HG02973 (cell line): ENCODE results near the gene GPATCH11.

Experiments
- ATAC-seq: cut with Tn5 transposase; IDR thresholded peaks from one replicate; pipeline ENCODE4 v1.9.1; 2021; ENCODE audit warnings: moderate library complexity; ENCODE audit not compliant: unreplicated experiment

The GPATCH11 gene

GRCh38 chr2:37083873-37084794 lies at the start of gene GPATCH11, which contains the start of gene HEATR5B:
Gene GPATCH11 (plus strand): TSS chr2:37084518. CDS start chr2:37088382, 3,864 bp downstream.
Gene HEATR5B (minus strand): TSS chr2:37084372. CDS start chr2:37083414, 958 bp downstream.
- peak; percentile 74 for ATAC-seq

GRCh38 chr2:37037771-37038170 lies 46.5 kb upstream of the GPATCH11 start:
- no peak for ATAC-seq

- no peak for ATAC-seq
Measured at GRCh38 chr2:37039580-37039979, 44.7 kb upstream of the GPATCH11 start.

- ATAC-seq = no peak
Measured at GRCh38 chr2:37052600-37053332, 31.6 kb upstream of the GPATCH11 start.

DNA sequence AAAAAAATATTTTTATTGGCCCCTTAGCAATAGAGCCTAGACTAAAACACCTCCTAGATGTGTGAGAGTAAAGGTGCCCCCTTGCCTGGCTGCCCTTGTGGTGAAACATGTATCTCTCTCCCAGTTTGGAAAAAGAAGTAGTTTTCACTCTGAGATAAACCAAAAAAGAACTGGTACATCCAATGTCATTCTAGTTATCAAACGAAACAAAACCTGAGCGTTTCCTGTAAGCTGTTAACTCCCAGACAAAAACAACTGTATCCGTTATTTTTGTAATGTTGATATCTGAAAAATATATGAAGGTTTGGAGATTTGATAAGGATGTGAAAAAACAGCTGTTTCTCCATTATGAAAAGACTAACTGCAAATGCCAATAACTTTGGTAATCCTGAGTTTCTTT lies 24.5 kb upstream of the GPATCH11 start:
- no peak for ATAC-seq

- no peak for ATAC-seq
Measured at GRCh38 chr2:37060446-37060845, 23.9 kb upstream of the GPATCH11 start.

GRCh38 chr2:37061013-37061711 lies 23.2 kb upstream of the GPATCH11 start:
- no peak for ATAC-seq

DNA sequence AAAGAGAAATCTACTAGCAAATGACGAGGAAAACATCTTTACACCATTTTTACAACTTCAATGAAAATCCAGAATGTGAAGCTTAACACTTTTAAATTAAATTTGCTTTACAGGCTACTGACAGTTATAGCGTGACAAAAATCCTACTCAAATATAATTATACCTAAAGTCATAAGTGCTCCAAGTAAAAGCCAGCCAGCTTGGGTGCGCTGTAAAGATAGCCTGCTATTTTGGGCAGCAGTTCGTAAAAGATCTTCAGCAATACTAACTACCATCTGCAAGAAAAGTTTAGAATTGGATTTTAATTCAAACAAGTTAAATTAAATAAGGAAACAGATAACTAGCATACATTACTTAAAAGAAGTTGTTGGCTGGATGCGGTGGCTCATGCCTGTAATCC lies 22.5 kb upstream of the GPATCH11 start:
- ATAC-seq = no peak

- ATAC-seq = no peak
Measured at GRCh38 chr2:37068686-37069085, 15.6 kb upstream of the GPATCH11 start.

DNA sequence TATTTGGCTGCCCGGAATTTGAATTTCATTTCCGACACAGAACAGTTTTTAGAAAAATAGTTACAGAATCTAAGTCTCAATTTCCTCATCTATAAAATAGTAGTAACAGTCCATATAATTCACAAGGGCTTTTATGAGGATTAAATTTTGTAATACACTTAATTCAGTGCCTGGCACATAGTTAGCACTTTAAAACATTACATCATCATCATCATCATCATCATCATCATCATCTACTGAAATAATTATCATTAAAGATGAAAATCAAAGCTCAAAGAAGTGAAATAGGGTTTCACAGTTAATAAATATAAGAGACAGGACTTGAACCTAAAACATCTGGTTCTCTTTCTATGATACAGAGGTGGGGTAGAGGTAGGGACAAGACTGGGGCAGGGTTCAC lies 13.4 kb upstream of the GPATCH11 start:
- ATAC-seq = no peak

- ATAC-seq = no peak
Measured at GRCh38 chr2:37080266-37080665, 4.1 kb upstream of the GPATCH11 start.

GRCh38 chr2:37080689-37081088 lies 3.6 kb upstream of the GPATCH11 start:
- no peak for ATAC-seq

- no peak for ATAC-seq
Measured at GRCh38 chr2:37084797-37085196, 479 bp downstream of the GPATCH11 start.

GRCh38 chr2:37085731-37086147 lies 1.4 kb downstream of the GPATCH11 start:
- no peak for ATAC-seq

DNA sequence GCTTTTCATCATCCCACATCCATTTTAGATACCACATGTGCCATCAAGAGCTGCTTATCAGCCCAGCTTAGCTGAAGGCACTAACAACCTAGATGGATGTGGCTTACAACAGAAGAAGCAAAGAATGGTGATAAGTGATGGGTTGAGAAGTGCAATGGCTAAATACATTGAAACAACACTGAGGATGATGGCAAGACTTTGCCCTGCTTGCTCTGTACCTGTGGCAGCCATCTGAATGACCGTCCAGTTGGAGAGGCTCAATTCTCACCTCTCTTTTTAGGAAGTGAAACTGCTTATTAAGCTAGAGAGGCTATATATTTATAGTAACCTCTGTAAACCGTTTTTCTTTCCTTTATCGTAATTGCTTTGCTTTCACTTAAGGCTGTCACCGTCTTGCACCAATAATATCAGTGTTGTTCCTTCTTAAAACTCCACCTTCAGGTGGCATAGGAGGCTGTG lies 5.7 kb downstream of the GPATCH11 start:
- ATAC-seq = peak; percentile 85

DNA sequence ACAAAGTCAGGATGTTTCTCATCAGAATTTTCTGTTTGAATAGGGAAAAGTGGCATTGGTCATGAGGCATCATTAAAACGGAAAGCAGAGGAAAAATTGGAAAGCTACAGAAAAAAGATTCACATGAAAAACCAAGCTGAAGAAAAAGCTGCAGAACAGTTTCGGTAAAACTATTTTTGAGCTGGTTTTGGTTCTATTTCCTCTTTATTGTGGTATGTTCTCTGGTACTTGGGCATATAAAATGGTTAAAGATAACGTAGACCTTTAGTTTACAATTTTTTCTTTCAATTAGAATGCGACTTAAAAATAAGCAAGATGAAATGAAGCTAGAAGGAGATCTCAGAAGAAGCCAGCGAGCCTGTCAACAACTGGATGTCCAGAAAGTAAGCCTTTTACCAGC lies 7.6 kb downstream of the GPATCH11 start:
- peak; percentile 48 for ATAC-seq

GRCh38 chr2:37096568-37096967 lies 12.2 kb downstream of the GPATCH11 start:
- no peak for ATAC-seq

GRCh38 chr2:37098416-37099118 lies 14.2 kb downstream of the GPATCH11 start:
- no peak for ATAC-seq

DNA sequence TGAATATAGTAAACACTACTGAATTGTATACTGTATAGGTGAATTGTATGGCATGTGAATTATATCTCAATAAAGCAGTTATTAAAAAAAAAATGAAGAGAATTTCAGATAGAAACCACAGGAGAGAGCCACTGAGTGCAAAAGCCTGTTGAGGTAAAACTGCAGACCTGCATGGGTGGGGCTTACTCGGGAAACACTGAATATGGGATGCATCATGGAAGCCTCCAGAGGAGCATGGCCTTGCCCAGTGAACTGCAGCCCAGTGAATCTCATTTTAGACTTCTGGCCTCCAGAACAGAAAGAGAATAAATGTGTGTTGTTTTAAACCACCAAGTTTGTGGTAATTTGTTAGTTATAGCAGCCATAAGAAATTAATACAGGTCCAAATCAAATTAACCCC lies 15.7 kb downstream of the GPATCH11 start:
- ATAC-seq = no peak

- ATAC-seq = no peak
Measured at GRCh38 chr2:37102588-37102987, 18.3 kb downstream of the GPATCH11 start.

DNA sequence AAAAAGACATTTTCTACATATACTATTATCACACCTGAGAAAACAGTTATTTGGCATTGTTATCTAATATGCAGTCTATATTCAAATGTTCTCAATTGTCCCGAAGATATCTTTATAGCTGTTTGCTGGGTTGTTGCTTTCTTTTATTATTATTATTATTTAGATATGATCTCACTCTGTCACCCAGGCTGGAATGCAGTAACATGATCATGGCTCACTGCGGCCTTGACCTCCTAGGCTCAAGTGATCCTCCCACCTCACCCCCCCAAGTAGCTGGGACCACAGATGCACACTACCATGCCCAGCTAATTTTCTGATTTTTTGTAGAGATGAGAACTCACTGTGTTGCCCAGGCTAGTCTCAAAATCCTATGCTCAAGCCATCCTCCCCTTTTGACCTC lies 19.9 kb downstream of the GPATCH11 start:
- no peak for ATAC-seq
